Ishikawa (cell line): Measurements from ENCODE around the gene RIN1.

ENCODE experiments used
- CEBPB ChIP-seq: IDR thresholded peaks from 2 replicates; pipeline ENCODE4 v1.6.1; 2012
- CREB1 ChIP-seq: IDR thresholded peaks from 2 replicates; pipeline ENCODE4 v1.6.1; 2012; ENCODE audit warnings: low read depth
- EGR1 ChIP-seq: IDR thresholded peaks from 2 replicates; pipeline ENCODE4 v1.6.1; 2012
- EP300 ChIP-seq: IDR thresholded peaks from 2 replicates; pipeline ENCODE4 v1.6.1; 2012; ENCODE audit warnings: borderline replicate concordance
- FOXM1 ChIP-seq: IDR thresholded peaks from 2 replicates; pipeline ENCODE4 v1.6.1; 2012; ENCODE audit warnings: low read depth, borderline replicate concordance
- NFIC ChIP-seq: IDR thresholded peaks from 2 replicates; pipeline ENCODE4 v1.6.1; 2012
- RAD21 ChIP-seq: IDR thresholded peaks from 2 replicates; pipeline ENCODE4 v1.6.1; 2012; ENCODE audit warnings: low read depth
- TAF1 ChIP-seq: IDR thresholded peaks from 2 replicates; pipeline ENCODE4 v1.6.1; 2012; ENCODE audit warnings: low read depth, mild to moderate bottlenecking
- TCF12 ChIP-seq: IDR thresholded peaks from 2 replicates; pipeline ENCODE4 v1.6.1; 2012; ENCODE audit warnings: low read depth
- TEAD4 ChIP-seq: IDR thresholded peaks from 2 replicates; pipeline ENCODE4 v1.6.1; 2012
- YY1 ChIP-seq: IDR thresholded peaks from 2 replicates; pipeline ENCODE4 v1.6.1; 2012; ENCODE audit warnings: low read depth
- ZBTB7A ChIP-seq: IDR thresholded peaks from 2 replicates; pipeline ENCODE4 v1.6.1; 2012; ENCODE audit warnings: low read depth
- TF ChIP-seq, protein P1 (sequence below): IDR thresholded peaks from 2 replicates; pipeline ENCODE4 v1.6.1; 2012; ENCODE audit warnings: low read depth, mild to moderate bottlenecking
- TF ChIP-seq, protein P2 (sequence below): IDR thresholded peaks from 2 replicates; pipeline ENCODE4 v1.6.1; 2012
- TF ChIP-seq, protein P3 (sequence below): IDR thresholded peaks from 2 replicates; pipeline ENCODE4 v1.6.1; 2012

RIN1 gene

DNA sequence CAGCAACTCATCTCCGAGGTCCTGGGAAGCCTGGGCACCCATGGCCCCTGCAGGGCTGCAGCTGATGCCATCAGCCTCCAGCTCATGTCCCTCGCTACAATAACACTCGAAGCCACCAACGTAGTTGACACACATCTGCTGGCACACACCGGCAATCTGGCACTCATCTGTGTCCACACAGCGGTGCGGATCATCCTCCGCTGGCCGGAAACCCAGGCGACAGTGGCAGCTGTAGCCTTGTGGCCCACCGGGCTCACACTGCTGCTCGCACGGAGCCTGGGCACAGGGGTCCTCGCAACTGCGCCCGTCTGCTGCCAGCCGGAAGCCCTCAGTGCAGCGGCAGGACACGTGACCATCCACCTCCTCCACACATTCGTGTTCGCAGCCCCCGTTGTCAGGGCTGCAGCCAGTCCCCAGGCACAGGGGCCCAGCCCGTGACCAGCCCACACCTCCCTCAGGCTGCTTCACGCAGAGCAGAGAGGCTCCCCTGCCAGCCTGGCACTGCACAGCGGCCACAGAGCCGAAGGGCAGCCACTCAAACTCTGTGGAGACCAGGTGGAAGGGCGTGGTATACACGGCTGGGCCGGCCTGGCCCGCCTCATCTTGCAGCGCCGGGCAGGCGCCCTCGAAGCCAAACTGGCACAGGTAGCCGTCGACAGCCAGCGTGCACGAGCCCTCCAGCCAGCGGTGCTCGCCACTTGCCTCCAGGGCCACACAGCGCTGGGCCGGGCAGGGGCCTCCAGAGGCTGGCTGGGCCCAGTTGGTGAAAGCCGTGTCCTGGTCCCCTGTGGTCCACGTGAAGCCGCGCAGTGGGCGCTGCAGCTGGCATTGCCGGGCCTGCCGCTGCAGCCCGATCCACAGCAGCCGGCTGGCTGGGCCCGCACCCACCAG, 20.1 kb downstream of the RIN1 start:
- no peak for TF ChIP-seq ZBTB7A
- TF ChIP-seq, protein P1, sequence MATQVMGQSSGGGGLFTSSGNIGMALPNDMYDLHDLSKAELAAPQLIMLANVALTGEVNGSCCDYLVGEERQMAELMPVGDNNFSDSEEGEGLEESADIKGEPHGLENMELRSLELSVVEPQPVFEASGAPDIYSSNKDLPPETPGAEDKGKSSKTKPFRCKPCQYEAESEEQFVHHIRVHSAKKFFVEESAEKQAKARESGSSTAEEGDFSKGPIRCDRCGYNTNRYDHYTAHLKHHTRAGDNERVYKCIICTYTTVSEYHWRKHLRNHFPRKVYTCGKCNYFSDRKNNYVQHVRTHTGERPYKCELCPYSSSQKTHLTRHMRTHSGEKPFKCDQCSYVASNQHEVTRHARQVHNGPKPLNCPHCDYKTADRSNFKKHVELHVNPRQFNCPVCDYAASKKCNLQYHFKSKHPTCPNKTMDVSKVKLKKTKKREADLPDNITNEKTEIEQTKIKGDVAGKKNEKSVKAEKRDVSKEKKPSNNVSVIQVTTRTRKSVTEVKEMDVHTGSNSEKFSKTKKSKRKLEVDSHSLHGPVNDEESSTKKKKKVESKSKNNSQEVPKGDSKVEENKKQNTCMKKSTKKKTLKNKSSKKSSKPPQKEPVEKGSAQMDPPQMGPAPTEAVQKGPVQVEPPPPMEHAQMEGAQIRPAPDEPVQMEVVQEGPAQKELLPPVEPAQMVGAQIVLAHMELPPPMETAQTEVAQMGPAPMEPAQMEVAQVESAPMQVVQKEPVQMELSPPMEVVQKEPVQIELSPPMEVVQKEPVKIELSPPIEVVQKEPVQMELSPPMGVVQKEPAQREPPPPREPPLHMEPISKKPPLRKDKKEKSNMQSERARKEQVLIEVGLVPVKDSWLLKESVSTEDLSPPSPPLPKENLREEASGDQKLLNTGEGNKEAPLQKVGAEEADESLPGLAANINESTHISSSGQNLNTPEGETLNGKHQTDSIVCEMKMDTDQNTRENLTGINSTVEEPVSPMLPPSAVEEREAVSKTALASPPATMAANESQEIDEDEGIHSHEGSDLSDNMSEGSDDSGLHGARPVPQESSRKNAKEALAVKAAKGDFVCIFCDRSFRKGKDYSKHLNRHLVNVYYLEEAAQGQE = no peak
- no peak for TF ChIP-seq EGR1
- no peak for TF ChIP-seq YY1
- no peak for TF ChIP-seq FOXM1
- TF ChIP-seq EP300 = no peak
- no peak for TF ChIP-seq RAD21
- TF ChIP-seq NFIC = no peak
- TF ChIP-seq, protein P2, sequence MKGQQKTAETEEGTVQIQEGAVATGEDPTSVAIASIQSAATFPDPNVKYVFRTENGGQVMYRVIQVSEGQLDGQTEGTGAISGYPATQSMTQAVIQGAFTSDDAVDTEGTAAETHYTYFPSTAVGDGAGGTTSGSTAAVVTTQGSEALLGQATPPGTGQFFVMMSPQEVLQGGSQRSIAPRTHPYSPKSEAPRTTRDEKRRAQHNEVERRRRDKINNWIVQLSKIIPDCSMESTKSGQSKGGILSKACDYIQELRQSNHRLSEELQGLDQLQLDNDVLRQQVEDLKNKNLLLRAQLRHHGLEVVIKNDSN = no peak
- no peak for TF ChIP-seq TCF12
- no peak for TF ChIP-seq TAF1

DNA sequence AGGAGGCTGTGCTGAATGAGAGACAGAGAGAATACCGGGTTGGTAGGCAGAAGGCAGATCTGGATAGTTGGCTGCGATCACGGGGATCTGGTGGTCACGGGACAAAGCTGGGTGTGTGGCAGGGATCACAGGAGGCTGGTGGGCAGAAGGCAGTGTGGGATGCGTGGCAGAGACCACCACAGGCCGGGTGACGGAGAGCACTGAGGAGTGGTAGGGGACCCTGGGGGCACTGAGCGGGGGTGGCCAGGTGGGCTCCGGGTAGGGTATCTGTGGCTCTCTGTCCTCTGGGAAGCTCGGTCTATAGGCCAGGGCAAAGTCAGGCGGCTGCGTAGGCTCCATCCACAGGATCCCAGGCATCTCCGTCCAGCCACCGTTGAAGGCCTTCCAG, 20.7 kb downstream of the RIN1 start:
- TF ChIP-seq TCF12 (no peak), FOXM1 (no peak)
- TF ChIP-seq, protein P1 = no peak

DNA sequence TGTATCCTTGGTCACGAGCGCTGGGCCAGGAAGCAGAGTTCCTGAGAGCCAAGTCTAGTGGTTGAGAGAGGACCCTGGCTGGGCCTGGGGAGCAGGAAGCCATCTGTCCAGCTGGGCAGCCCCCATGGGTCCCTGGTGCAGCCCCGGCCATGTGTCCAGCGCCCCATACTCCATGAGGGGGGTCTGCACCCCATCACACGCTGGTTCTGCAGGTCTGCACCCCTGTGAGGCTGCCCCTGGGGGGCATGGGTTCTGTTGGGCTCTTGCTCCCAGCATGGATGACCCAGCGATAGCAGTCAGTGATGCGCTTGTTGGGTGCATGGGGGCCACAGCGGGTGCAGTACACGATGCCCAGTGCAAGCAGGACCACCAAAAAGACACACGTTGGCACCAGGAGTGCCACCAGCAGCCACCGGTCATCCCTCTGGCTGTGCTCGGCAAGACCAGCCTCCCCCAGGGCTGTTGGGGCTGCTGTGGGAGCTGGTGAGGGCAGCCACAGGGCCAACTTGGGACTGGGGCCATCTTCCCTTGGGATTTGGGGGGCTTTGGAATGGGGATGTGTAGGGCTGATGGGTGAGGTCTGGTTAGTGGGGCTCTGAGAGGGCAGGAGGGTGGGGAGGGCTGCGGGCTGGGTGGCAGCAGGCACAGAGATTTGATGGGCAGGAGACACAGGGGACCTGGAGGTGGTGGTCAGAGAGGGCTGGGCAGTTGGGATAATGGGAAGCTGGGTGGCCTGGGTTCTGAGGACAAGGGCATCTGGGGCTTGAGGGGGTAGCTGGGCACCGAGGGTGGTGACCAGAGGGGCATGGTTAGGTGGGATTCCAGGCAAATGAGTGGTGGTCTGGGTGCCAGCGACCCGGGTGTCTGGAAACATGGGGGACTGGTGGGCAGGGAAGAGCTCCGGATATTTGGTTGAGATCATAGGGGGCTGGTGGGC, 21.4 kb downstream of the RIN1 start:
- no peak for TF ChIP-seq RAD21
- no peak for TF ChIP-seq FOXM1
- TF ChIP-seq, protein P1 = no peak
- no peak for TF ChIP-seq EGR1
- TF ChIP-seq, protein P3, sequence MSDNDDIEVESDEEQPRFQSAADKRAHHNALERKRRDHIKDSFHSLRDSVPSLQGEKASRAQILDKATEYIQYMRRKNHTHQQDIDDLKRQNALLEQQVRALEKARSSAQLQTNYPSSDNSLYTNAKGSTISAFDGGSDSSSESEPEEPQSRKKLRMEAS = no peak
- TF ChIP-seq CREB1 = no peak
- TF ChIP-seq EP300 = no peak
- TF ChIP-seq, protein P2 = no peak
- no peak for TF ChIP-seq YY1
- TF ChIP-seq TCF12 = no peak
- TF ChIP-seq ZBTB7A = no peak
- no peak for TF ChIP-seq TEAD4

DNA sequence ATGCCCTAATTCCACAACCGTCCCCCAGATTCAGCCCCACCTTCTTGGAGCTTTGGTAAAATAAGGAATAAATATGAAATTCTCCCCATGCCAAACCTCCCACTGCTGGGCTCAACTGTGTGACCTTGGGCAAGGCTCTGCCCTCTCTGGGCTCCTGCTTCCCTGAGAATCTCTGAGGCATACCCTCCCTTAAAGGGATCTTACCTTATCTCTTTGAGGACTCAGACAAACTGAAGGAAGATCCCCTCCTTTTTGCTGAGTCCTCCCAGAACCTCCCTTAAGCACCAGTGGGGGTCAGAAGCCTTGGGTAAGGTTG, 22.1 kb downstream of the RIN1 start:
- TF ChIP-seq CEBPB = no peak
- TF ChIP-seq EGR1 = no peak
- TF ChIP-seq TEAD4 = no peak
